Islet precursor cell (in vitro differentiated cells): ENCODE measurements around the gene PRAMEF20.
"Not testable (repeated sequence)": the region's sequence is repeated elsewhere in the genome, so short reads cannot be mapped to it uniquely, and the experiment has no call there.

Source experiments
- DNase-seq: peaks from one replicate; pipeline ENCODE4 v3.0.0-alpha.2; 2018

Gene PRAMEF20

DNA sequence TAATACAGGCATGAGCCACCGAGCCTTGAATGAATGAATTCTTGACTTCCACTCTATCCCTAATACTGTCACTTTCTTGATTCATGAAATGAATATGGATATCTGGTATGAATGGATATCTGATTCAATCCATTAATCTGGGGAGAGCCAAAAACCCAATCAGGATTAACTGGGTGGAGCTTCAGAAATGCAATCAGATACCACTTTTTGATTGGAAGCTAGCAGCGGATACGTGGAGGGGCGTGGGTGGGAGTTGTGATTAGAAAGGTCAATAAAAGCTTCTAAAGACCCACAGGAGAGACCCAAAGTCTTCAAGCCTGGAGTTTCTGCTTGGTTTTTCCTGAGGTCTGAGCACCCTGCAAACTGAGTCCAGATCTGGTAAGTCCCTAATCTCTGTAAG lies at the start of gene PRAMEF20:
TSS of gene PRAMEF20 (plus strand) at position 301 of the 400 bp plus-strand sequence. CDS start 5,905 bp downstream, outside the sequence.
- DNase-seq: not testable (repeated sequence)

GRCh38 chr1:13362364-13362763 lies 47.9 kb upstream of the PRAMEF20 start:
- DNase-seq: not testable (repeated sequence)

DNA sequence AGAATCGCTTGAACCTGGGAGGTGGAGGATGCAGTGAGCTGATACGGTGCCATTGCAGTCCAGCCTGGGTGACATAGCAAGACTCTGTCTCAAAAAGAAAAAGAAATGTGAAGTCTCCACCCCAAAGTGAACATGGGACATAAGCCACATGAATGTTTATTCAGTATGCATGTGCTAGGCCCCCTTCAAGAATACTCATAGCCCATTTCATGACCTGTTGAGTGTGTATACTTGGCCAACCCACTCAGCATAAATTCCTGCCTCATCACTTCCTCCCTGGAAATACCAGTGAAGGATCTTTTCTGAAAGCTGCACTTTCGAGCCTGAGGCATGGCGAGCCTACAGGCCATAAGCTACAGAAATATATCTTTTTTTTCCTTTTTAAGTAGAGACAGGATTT lies 45.3 kb upstream of the PRAMEF20 start:
- DNase-seq: not testable (repeated sequence)

GRCh38 chr1:13366536-13366935 lies 43.7 kb upstream of the PRAMEF20 start:
- DNase-seq: not testable (repeated sequence)

GRCh38 chr1:13368544-13368943 lies 41.7 kb upstream of the PRAMEF20 start:
- peak; percentile 55 for DNase-seq

DNA sequence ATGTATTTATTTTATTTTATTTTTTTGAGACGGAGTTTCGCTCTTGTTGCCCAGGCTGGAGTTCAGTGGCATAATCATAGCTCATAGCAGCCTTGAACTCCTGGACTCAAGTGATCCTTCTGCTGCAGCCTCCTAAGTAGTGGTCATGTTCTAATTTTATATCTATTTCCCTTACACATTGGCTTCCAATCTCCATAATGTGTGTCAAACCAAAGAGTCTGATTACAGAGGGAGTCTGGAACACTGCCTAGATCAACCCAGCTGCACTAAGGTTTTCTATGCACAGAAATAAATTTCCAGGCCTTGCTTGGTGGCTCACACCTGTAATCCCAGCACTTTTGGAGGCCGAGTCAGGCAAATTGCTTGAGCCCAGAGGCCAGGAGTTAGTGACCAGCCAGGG lies 31.3 kb upstream of the PRAMEF20 start:
- DNase-seq: not testable (repeated sequence)

DNA sequence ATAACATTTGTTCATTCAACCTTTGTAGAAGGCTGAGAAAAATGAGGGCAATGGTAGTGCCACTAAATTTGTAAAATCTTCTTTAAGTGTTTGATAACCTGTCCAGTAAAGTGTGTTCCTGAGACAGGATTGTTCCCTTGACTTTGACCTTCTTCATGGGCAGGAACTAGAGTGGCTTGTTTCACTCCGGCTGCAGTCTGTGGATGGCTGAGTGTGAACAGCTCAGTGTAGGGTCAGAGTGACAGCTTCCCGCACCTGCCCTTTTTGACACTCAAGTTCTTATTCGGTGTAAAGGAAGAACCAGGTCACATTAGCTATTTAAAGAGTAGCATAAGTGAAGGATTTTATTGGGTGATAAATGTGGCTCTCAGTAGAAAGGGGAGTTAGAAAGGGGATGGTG lies 29.9 kb upstream of the PRAMEF20 start:
- not testable (repeated sequence) for DNase-seq

DNA sequence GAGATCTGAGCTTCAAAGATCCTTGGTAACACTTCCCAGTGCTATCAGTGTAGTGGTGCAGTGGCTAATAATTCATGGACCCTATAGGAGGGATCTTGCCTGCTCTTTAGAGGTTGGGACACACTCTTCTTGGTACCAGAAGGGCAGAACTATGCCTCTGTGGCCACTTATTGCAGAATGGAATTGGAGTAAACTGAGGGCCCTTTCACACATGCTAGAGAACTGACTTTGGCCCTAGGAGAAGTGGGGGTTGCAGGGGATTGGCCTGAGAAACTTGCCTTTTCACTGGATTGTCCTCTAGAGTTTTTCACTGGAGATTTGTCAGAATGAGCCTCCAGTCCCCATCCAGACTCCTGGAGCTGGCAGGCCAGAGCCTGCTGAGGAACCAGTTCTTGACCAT lies 20.9 kb upstream of the PRAMEF20 start, which contains the start of gene PRAMEF17:
TSS of gene PRAMEF17 (plus strand) at position 301 of the 400 bp plus-strand sequence. CDS start at position 327, 26 bp downstream.
- DNase-seq: not testable (repeated sequence)

DNA sequence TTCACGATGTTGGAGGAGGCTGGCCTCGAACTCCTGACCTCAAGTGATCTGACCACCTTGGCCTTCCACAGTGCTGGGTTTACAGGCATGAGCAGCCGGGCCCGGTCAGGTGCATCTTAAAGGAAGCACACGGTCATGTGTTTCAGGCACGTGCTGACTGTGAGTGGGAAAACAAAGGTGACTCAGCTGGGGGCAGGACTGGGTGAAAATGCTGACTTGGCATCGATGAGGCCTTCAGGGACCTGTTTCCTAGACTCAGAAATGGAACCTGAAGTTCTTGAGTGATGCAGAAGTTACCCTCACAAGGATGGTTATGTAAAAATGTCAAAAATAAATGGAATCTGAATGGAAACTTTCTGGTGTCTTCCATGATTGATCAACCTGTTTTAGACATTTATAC lies 17.2 kb upstream of the PRAMEF20 start:
- DNase-seq: not testable (repeated sequence)

DNA sequence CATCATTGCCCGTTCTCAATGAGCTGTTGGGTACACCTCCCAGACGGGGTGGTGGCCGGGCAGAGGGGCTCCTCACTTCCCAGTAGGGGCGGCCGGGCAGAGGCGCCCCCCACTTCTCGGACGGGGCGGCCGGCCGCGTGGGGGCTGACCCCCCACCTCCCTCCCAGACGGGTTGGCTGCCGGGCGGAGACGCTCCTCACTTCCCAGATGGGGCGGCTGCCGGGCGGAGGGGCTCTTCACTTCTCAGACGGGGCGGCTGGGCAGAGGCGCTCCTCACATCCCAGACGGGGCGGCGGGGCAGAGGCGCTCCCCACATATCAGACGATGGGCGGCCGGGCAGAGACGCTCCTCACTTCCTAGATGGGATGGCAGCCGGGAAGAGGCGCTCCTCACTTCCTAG lies 15.5 kb upstream of the PRAMEF20 start:
- DNase-seq: not testable (repeated sequence)

DNA sequence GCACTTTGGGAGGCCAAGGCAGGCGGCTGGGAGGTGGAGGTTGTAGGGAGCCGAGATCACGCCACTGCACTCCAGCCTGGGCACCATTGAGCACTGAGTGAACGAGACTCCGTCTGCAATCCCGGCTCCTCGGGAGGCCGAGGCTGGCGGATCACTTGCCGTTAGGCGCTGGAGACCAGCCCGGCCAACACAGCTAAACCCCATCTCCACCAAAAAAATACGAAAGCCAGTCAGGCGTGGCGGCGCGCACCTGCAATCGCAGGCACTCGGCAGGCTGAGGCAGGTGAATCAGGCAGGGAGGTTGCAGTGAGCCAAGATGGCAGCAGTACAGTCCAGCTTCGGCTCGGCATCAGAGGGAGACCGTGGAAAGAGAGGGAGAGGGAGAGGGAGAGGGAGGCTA lies 14.9 kb upstream of the PRAMEF20 start:
- not testable (repeated sequence) for DNase-seq

GRCh38 chr1:13407811-13408210 lies 2.4 kb upstream of the PRAMEF20 start:
- no peak for DNase-seq

GRCh38 chr1:13430495-13430894 lies 20.2 kb downstream of the PRAMEF20 start:
- DNase-seq: no peak

- DNase-seq: no peak
These were observed 22.0 kb downstream of the PRAMEF20 start for GRCh38 chr1:13432251-13432650.

DNA sequence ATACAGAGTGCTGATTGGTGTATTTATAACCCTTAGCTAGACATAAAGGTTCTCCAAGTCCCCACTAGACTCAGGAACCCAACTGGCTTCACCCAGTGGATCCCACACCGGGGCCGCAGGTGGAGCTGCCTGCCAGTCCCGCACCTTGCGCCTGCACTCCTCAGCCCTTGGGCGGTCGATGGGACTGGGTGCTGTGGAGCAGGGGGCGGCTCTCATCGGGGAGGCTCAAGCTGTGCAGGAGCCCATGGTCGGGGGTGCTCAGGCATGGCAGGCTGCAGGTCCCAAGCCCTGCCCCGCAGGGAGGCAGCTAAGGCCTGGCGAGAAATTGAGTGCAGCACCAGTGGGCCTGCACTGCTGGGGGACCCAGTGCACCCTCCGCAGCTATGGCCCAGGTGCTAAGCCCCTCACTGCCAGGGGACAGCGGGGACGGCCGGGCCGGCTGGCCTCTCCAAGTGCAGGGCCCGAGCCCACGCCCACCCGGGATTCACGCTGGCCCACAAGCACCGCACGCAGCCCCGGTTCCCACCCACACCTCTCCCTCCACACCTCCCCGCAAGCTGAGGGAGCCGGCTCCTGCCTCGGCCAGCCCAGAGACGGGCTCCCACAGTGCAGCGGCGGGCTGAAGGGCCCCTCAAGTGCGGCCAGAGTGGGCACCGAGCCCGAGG lies 23.6 kb downstream of the PRAMEF20 start:
- DNase-seq: not testable (repeated sequence)

DNA sequence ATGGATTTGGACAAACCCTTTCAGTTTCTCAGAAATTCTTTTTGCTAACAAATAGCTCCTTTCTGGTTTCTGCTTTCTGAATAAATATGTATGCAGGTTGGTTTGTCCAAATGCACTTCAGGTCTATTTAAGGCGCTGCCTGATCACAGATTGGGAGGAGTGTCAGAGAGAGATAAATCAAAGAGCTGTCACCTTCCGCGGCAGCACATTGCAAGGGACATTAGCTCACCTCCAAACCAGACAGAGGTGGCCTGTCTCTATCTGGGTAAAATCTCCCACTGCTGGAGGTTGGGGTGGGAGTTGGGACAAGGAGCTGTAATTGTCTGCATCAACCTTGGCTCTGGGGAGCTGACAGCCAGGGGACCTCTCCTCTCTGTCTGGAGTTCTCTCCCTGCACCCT lies 25.2 kb downstream of the PRAMEF20 start:
- no peak for DNase-seq

GRCh38 chr1:13439104-13439783 lies 29.0 kb downstream of the PRAMEF20 start:
- not testable (repeated sequence) for DNase-seq

GRCh38 chr1:13443335-13443979 lies 33.2 kb downstream of the PRAMEF20 start:
- DNase-seq: no peak

DNA sequence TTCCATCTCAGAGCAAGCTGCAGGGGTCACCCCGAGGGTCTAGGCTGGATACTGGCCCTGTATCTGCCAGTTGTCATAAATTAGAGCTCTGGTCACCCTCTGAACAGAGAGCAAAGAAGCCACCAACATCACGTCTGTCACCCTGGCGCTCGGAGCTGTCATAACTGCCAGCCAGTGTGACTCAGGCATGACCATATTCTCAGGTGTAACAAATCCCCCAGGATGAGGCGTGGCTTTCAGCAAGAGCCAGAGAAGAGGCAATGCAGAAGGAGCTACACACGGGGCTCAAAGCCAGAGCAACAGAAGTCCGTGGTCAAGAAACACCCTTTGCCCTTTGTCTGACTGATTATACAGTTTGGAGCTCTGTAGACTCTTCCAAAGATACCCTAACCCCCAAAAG lies 40.0 kb downstream of the PRAMEF20 start:
- DNase-seq: no peak

DNA sequence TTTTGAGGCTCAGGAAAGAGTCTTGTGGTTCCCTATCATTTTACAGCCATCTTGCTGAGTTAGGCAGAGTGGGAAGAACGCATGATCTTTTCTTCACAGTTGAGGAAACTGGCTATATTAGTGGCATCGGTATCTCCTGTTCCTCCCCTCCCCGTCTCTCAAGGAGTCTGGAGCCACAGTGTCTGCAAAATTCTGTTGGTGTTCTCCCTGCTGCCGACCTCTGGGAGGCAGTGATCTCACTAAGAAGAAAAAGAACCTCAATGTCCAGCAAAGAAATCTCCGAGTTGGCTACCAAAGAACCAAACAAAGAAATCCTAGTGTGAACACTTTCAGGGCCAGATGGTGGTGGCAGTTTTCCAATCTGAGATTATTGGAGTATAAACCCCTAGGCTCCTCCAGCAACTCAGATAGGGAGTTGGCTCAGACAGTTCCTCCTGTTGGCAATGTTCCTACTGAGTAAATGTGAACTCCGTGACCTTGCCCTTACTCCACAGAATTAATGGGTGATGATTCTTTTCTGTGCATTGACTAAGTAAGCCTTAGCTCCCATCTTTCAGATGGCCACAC lies 41.2 kb downstream of the PRAMEF20 start:
- DNase-seq: no peak

- DNase-seq: no peak
These were observed 46.8 kb downstream of the PRAMEF20 start for GRCh38 chr1:13456904-13457532.

DNA sequence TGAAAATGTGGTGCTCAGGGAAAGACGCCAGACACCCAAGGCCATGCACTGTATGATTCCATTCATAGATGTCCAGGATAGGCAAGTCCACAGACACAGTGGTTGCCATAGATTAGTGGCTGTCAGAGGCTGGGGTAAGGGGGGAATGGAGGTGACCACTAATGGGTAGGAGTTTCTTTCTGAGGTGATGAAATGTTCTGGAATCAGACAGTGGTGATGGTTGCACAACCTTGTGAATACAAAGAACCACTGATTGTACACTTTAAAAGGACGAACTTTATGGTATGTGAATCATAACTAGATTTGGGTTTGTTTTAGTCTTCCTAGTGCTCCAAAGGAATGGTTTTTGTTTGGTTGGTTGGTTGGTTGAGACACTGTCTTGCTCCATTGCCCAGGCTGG lies 51.7 kb downstream of the PRAMEF20 start:
- no peak for DNase-seq

DNA sequence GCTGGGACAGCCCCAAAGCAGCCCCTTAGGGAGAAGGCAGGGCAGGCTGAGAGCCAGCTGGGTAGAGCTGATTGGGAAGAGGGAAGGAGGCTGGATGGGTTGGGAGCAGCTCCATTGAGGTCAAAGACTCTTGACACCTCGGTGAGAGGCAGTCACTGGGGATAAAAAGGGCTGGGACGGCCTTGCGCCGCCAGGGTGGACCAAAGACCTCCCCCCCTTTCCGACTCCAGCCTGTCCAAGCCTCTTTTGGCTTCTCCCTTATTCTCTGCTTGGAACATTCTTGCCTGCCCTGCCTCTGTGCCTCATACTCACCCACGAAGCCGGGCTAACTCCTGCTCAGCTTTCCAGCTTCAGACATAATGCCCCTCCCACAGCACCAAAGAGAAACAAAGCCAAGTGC lies 52.4 kb downstream of the PRAMEF20 start:
- DNase-seq: no peak
